ENCODE data around the gene BRF1.
A peak's percentile ranks its signal among the peaks of the same experiment; 100 is the strongest.

BRF1 gene

DNA sequence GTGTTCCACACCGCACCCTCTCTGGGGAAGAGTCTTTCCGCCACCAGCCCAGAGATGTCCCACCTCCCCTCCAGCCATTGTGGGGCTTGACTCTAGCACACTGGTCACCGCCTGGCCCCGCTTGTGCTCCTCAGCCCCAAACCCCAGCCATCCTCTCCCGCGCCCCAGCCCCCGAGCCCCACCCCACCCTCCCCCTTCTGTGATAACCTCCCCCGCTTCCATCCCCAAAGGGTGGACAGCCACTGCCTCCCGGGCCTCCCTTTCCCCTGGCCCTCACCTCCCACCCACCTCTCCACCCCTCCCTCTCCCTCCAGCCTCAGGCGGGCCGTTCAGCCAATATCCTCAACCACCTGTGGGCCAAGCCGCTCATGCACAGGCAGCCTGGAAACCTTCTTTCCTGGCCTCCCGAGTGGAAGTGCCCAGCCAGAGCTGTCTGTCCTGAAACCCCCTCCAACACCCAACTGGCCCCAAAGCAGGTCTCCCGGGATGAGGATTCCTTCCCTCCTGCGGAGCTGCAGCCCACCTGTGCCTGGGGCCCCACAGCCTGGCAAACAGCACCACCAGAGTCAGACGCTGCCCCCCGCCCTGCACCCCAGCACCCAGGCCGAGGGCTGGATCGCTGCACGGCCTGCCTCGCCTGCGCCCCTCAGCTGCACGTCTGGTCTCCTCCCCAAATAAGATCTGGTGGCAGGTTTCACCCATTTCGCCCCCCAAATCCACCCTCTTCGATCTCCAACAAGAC lies 92.6 kb downstream of the BRF1 start:
- no peak for DNase-seq

DNA sequence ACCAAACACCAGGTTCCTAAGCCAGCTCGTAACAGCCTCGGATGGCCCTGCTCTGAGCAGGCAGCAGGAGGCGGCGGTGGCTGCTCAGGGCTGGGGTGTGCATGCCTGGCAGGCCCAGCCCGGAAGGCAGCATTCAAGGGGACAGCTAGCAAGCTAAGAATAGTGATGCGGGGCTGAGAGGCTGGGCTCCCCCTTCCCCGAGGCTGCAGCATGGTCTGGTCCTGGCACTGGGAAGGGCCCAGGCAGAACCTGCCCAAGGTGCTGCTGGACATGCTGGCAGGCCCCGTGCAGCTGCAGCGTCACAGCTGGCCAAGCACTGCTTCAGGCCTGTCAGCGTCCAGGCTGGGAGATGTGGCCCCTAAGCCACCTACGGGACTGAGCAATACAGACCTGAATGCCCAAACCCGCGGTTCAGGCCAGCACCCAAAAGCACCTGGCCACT lies 93.3 kb downstream of the BRF1 start:
- no peak for DNase-seq

DNA sequence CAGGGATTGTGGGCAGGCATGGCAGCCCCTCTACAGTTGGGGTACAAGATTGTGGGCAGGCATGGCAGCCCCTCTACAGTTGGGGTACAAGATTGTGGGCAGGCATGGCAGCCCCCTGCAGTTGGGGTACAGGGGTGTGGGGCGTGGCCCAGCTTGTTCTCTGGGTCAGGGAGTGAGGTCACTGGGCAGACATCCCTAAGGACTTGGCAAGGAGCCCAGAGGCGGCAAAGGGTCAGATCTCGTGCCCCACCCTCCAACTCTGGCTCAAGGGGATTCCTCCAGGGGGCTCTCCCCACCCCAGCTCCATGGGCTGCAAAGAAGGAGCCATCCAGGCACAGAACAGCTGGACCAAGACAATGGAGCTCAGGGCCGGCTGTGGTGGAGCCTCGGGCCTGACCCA lies 93.9 kb downstream of the BRF1 start:
- no peak for DNase-seq

DNA sequence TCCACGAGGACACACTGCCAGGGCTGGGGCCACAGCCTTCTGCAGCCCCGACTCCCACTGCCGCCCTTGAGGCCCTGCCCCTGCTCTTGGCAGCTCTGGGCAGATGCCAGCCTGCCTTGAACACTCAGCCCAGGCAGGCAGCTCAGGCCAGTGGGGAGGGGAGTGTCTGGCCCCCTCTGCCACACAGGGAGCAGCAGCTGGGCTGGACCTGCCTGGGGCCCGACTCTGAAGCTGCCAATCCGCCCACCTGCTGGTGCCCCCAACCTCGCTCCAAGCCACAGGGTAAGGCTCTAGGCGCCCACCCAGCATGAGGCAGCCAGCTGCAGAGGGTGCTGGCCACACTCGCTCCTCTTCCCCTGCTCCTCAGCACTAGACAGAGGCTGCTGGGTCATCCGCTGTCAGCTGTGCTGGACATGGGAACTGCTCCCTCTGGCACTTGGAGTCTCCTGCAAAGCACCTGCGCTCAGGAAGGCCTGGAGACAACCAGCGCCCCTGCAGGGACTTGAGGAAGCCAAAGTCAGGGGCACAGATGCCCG lies 95.1 kb downstream of the BRF1 start:
- DNase-seq, result no peak

DNA sequence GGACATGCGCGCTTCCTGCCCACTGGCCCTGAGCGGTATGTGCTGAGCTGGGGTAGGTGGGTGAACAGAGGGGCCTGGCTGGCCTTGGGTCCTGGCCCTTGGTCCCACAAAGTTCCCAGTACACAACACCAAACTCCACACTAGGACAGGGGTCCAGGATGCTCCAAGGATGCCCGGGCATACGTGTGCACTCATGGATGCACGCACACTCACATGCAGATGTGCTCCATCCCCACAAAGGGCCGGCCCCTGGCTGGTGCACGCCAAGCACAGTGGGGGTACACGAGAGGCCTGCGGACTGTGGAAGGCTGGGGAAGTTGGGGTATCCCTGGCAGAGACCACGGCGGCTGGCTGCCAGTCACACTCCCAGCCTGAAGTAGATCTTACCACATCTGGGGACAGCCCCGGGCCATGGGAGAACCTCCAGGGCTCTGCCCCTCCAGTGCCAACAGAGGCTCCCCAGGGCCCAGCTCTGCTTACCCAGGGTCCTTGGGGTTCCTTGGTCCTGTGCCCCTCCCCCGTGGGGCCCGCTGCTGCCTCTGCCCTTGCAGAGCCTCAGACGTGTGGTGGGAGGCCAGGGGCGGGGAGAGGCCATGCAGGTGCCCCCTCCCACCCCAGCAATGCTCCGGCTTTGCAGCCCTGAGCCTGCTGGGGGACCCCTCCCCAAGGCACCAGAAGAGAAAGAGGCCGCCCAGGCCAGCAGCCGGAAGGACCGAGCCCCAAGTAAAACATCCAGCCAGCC lies 95.7 kb downstream of the BRF1 start:
- DNase-seq, result no peak

DNA sequence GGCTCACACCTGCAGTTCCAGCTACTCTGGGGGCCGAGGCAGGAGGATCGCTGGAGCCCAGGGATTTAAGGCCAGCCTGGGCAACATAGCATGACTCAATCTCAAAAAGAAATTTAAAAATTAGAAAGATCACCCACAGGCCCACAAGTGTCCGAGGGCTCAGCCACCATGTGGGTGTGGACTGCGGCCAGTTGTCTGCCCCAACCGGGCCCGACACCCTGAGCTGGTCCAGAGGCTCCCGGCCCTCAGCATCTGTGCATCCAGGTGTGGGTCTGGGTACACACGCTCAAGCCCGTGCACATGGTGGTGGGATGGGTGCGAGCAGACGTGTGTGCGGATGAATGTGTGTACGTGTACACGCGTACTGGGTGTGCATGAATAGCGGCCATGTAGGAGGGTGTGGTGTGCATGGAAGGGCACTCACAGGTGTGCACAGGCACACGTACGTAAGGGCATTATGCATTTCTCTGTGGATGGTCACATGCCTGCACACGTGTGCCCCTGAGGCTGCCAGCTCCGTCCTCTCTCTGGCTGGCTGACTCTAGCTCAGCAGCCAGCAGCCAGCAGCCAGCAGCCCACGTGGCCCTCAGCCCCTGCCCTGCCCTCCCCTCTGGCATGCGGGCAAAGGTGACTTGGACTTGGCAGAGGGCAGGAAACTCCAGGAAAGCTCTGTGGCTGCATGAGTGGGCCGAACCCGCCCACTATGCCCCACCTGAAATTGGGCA lies 96.4 kb downstream of the BRF1 start:
- DNase-seq, result no peak

DNA sequence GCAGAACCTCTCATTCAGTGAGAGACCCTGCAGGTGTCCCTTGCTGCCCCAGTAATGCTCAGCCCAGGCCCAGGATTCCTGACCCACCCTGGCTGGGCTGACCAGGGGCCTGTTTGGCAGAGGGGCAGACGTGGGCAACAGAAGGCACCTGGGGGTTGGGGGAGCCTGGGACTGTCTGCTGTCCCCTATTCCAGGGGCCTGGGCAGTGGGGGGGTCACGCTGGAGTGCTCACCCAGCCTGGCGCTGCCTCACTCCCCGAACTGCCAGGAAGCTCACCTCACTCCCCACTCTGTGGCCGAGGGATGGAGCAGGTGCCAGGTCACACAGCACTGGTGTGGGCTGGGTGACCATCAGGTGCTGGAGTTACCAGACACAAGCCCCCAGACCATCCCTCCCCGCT lies 97.1 kb downstream of the BRF1 start:
- DNase-seq, result no peak

DNA sequence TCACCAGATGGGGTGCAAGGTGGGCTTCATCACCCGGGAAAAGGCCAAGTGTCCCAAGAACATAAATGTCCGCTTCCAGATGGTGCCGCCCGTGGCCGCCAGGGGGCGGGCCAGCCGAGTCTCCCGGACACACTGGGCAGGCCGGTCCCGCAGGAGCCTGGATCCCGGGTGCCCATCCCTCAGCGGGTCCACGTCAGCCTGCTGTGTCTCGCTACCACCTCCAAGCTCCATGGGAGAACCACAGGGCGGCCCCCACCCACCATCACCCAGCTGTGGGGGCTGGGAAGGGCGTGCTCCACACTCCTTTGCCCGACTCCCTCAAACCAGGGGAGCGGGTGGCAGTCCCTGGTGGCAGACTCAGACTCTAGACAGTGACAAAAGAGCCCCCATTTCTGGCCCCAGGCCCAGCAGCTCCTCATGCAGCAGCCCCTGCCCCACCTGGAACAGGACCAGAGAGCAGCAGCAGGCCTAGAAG lies 97.7 kb downstream of the BRF1 start:
- DNase-seq, result peak; percentile 67

DNA sequence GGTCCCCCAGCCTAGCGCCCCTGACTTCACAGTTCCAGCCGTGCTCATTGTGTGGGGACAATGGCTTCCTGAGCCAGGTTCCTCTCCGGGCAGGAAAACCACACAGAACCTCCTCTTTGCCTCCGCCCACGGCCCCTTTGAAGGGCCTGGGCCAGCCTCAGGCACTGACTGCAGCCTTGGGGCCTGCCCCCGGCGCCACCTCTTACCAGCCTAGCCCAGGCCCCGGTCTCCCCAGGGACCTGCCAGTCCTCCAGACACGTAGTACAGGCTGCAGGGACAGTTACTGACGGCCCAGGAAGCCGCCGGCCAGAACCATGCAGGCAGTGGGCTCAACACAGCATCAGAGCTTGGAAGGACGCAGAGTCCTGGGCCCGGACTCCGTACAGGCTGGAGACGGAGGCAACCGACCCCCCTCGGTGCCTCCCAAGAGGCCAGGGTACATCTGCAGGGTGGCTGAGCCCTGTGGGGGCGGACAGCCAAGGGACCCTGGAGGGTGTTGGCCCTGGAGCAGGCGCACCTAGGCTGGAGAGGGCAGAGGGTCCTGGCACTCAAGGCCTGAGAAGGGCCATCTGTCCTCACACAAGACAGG lies 98.8 kb downstream of the BRF1 start:
- DNase-seq, result peak; percentile 29

DNA sequence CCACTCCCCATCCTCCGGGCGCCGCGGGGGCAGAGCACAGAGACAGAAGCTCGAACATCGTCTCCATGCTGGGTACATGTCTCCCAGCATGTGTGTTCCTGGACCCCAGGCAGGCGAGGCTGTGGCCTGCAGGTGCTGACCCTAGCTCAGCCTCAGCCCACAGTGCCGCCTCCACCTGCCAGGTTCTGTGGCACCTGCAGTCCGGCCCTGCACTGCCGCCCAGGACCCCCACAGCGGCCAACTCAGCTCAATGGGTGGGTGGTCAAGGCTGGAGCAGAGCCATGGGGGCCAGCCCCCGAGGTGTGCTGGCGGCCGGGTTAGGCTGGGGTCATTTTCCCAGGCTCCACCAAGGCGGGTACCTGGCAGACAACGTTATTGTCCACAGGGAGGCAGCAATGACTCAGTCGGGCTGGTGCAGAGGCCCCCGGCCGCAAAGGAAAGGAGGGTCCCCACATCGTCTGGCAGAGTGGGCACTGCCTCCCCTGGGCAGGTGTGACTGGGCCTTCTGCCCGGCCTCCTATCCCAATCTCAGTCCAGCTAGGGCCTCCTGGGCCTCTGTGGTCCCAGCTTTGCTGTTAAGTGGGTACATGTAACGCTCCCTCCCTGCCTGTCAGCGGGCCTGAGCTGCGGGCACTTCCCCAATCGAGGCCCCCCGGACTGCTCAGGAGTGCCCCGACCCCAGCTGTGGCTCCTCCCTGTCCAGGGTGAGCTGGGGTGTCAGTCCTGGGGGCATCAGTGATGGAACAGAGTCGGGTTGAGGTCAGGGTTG lies 99.5 kb downstream of the BRF1 start:
- DNase-seq, result no peak

DNA sequence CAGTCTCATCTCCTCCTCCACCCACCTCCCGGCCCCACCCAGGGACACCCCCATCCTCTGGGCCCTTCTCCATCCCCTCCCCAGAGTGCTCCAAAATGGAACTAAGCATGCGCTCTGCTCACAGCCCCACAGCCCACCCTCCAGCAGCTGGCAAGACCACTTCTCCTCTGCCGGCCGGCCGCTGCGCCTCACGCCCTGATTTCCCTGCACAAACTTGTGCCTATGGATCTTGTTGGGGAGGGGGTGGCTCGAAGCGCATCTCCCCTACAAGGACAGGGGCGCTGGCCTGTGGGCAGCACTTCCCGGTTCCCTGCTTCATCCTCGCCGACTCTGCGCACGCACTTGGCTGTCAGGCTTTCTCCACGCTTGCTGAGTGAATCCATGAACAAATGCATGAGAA lies 100.2 kb downstream of the BRF1 start:
- DNase-seq, result no peak

DNA sequence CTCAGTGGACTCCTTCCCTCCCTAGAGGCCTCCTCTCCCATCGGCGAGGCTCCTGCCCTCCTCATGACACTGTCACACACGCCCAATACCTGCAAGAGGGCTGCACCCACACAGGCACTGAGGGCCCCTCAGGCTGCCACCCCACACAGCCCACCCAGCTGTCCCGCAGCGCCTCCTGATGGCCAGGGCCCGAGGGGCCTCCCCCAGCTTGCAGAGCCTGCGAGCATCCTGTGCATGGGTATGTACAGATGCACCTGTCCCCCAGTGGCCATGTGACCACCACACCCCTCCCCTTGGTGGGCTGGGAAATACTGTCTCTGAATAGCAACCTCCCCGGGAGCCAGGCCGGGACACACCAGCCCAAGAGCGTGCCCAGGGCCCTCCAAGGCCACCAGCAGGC lies 100.7 kb downstream of the BRF1 start:
- no peak for DNase-seq

DNA sequence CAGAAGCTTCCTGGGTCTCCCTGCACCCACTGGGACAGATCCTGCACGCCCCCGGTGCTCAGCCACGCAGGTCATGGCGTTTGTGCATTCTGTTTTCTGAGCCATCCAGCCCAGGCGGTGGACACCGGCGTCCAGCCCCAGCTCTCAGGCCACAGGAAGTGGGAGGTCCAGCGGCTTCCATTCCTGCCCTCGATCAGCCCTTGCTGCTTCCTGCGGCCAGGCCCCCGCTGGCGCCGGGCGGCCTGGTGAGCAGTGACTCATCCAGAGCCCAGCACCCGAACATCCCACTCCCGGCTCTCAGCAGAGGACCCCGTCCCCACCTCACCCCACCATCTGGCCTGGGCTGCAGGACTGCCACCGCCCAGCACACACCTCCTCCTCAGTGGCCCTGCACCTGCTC lies 101.7 kb downstream of the BRF1 start:
- no peak for DNase-seq

DNA sequence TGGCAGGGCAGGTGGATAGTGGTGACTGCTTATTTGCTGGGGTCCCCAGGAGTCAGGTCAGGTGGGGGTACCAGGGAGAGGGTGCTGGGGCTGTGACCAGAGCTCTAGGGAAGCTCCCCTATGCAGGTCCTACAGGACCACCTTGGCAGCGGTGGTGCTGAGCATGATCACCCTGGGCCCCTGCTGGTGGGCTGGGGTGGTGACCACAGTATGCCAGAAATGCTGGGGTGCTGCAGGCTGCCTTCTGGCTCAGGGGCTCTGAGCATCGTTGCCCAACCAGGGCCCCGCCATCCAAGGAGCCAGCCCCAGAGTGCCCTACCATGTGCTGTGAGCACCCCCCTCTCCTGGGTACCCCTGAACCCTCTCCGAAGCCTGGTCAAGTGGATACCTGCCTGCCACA lies 102.2 kb downstream of the BRF1 start:
- DNase-seq, result no peak

DNA sequence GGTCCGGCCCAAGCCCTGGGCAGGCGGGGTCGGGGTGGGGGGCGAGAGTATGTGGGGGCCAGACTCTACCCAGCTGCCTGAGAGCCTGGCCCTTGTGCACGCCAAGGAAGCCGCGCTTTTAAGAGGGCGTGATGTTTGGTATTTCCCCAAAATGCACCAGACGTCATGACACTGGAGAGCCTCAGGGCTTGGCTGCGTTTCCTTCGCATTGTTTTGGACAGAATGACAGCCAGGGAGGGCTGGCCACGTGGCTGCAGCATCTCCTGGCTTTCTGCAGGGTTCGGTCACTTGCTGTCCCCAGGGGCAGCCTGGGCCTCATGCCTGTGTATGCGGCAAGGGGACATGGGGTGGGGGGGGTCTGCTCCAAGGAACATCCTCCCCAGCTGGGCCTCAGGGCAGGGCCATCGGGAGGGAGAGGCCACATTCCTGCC lies 103.6 kb downstream of the BRF1 start:
- DNase-seq, result no peak

DNA sequence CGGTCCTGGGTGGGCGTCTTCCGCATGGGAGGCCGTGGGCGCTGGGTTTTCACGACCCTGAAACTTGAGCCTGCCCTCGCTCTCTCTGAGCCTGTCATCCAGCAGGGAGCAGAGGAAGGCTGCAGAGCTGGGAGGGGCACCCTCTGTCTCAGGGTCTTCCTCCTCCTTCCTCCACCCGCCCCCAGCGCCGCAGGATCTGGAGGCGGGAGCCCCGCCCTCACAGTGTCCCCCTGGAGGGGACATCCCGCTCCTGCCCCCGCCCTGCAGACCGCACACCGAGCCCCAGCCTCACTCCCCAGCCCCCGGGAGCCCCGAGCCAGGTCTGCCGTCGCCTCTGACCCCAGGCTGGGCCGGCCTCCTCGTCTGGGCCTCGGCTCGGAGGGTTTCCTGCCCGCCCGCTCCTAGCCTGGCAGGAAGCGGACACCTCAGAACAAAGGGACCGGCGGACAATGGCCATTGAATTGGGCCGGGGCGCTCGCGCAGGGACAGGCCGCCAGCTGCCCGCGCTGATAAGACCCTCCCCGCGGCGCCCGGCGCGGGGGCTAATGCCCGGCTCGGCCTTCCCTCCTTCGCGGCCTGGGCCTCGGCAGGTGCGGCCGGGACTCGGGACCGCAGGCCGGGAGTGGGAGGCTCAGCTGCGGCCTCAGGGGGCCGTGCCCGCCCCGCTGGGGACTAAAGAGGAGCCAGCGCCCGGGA lies 104.4 kb downstream of the BRF1 start:
- no peak for DNase-seq

DNA sequence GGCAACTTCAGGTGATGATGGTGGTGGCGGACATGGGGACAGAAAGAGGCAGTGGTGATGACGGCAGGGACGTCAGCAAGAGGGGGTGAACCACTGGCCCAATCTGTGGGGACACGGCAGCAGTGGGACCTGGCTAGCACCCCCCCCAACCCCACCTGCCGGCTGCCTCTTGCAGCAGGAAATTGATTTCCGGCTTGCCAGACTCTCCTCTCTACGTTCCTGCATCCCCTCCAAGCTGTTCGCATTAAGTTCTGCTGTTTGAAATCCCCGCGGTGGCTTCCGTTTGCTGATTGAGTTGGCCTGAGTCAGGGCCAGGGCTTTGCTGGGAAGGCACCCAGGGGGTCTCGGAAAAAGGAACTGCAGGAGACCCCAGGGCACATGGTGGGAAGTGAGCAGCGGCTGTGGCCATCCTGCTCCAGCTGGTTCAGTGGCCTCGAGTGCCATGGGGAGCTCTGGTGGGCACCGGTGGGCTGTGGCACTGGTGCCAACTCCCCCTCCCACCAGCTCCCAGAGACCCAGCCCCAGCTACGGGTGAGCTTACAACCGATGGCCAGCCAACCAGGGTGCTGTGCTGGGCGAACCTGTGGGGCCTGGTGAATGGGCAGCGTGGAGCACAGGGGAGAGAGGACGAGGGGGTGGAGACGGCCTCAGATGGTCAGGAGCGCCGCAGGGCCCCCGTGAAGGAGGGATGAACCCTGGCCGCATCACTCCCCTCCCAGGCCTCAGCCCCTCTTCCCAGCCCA lies 105.1 kb downstream of the BRF1 start:
- no peak for DNase-seq

DNA sequence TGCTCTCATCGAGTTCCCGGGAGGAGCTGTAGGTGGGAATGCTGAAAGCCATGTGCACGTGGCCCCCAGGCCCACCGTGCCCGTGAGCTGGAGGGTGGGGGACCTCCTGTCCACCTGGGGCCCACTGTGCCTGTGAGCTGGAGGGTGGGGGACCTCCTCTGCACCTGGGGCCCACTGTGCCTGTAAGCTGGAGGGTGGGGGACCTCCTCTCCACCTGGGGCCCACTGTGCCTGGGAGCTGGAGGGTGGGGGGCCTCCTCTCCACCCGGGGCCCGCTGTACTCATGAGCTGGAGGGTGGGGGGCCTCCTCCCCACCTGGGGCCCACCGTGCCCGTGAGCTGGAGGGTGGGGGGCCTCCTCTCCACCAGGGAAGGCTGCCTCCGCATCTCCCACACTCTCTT lies 105.8 kb downstream of the BRF1 start:
- DNase-seq, result no peak

DNA sequence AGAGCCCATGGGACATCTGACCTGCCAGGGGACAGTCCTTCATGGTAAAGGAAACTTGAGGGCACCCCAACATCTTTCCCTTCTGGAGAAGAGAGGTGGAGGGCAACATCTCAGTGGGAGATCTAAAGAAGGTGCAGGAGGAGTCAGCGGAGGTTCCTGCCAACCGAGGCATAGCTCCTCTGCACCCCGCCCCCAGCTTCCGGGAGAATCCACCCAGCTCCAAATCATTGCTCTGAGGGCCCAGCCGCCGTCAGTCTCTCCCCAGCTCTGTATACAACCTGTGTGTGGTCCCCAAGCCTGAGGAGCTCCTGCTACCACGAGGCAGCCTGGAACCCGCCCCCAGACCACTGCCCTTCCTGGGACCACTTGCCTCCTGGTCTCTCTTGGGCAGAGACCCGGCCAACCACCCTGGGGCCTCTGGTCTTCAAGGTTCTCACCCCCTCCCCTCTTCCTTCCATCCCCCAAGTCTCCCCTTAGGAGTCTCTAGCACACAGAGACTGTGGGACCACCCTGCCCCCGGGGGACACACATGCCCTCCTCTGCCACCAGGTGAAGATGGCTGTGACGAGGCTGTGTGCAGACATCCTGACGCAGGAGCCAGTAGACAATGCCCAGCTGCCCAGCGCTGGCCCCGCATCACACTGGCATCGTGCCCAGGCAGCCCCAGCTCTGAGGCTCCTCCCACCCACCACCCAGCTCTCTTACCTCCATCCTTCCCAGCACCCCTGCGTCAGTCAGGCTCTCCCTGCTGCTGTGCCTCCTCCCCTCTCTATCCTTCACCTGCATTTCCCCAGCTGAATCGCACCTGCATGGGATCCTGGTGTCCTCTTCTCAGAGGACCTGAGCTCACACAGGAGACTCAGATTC lies 106.7 kb downstream of the BRF1 start:
- peak; percentile 26 for DNase-seq
